NCI-H1436 treated with DMSO at 0.1 percent for 48 hours (cell line): ENCODE measurements around the gene ZNF600.
A peak's percentile ranks its signal among the peaks of the same experiment; 100 is the strongest.
"Not testable (repeated sequence)": the region's sequence is repeated elsewhere in the genome, so short reads cannot be mapped to it uniquely, and the experiment has no call there.

Experiments
- DNase-seq: peaks from one replicate; lab custom pipeline; 2025; lab: John Stamatoyannopoulos, UW

The ZNF600 gene

GRCh38 chr19:52786464-52787354 lies at the start of gene ZNF600:
Gene ZNF600 (minus strand): TSS chr19:52786791. CDS start chr19:52778888, 7,903 bp downstream.
- peak; percentile 39 for DNase-seq

GRCh38 chr19:52834289-52834688 lies 47.7 kb upstream of the ZNF600 start:
- DNase-seq: not testable (repeated sequence)

GRCh38 chr19:52833541-52833940 lies 47.0 kb upstream of the ZNF600 start:
- DNase-seq: not testable (repeated sequence)

GRCh38 chr19:52829866-52830265 lies 43.3 kb upstream of the ZNF600 start:
- not testable (repeated sequence) for DNase-seq

- no peak for DNase-seq
Measured at GRCh38 chr19:52825765-52826164, 39.2 kb upstream of the ZNF600 start.

- no peak for DNase-seq
Measured at GRCh38 chr19:52823676-52824075, 37.1 kb upstream of the ZNF600 start.

GRCh38 chr19:52821204-52821960 lies 34.8 kb upstream of the ZNF600 start, which contains the start of gene ZNF28:
Gene ZNF28 (minus strand): TSS chr19:52821633. CDS start chr19:52817958, 3,675 bp downstream.
- peak; percentile 17 for DNase-seq

GRCh38 chr19:52820472-52821203 lies 34.0 kb upstream of the ZNF600 start:
- not testable (repeated sequence) for DNase-seq

- no peak for DNase-seq
Measured at GRCh38 chr19:52809801-52810200, 23.2 kb upstream of the ZNF600 start.

- not testable (repeated sequence) for DNase-seq
Measured at GRCh38 chr19:52799950-52800640, 13.5 kb upstream of the ZNF600 start.

- DNase-seq: no peak
Measured at GRCh38 chr19:52789440-52789839, 2.8 kb upstream of the ZNF600 start.

GRCh38 chr19:52786078-52786463 lies 520 bp downstream of the ZNF600 start:
- DNase-seq: no peak

GRCh38 chr19:52785506-52785905 lies 1.1 kb downstream of the ZNF600 start:
- no peak for DNase-seq

GRCh38 chr19:52782864-52783263 lies 3.7 kb downstream of the ZNF600 start:
- DNase-seq: not testable (repeated sequence)

- DNase-seq: no peak
Measured at GRCh38 chr19:52778811-52779210, 7.8 kb downstream of the ZNF600 start.

- not testable (repeated sequence) for DNase-seq
Measured at GRCh38 chr19:52756447-52756846, 30.1 kb downstream of the ZNF600 start.

- no peak for DNase-seq
Measured at GRCh38 chr19:52749780-52750179, 36.8 kb downstream of the ZNF600 start.

- DNase-seq: no peak
Measured at GRCh38 chr19:52748336-52748950, 38.1 kb downstream of the ZNF600 start.

GRCh38 chr19:52745919-52746318 lies 40.7 kb downstream of the ZNF600 start:
- DNase-seq: peak; percentile 51

GRCh38 chr19:52743091-52743490 lies 43.5 kb downstream of the ZNF600 start:
- no peak for DNase-seq

- DNase-seq: no peak
Measured at GRCh38 chr19:52742516-52742915, 44.1 kb downstream of the ZNF600 start.
